NT2/D1 (cell line): ENCODE results near the gene PKN1.

ENCODE experiments used
- DNase-seq: peaks from one replicate; pipeline ENCODE4 v3.0.0-alpha.2; 2011; ENCODE audit warnings: low read depth, low spot score
- H3K27me3 ChIP-seq: 2 replicates; pipeline ENCODE4 v1.6.0; 2011; ENCODE audit warnings: mild to moderate bottlenecking; ENCODE audit not compliant: insufficient read length, insufficient read depth
- H3K36me3 ChIP-seq: 2 replicates; pipeline ENCODE4 v1.6.1; 2011; ENCODE audit warnings: mild to moderate bottlenecking, low read length, mixed read lengths; ENCODE audit not compliant: insufficient read depth, insufficient read length
- H3K4me1 ChIP-seq: 2 replicates; pipeline ENCODE4 v1.5.1; 2011; ENCODE audit not compliant: insufficient read depth, insufficient read length
- H3K4me3 ChIP-seq: 2 replicates; pipeline ENCODE4 v1.5.1; 2011; ENCODE audit warnings: low read depth; ENCODE audit not compliant: insufficient read length
- H3K9ac ChIP-seq: 2 replicates; pipeline ENCODE4 v1.6.0; 2011; ENCODE audit warnings: low read depth; ENCODE audit not compliant: insufficient read length
- H3K9me3 ChIP-seq: 2 replicates; pipeline ENCODE4 v1.5.1; 2011; ENCODE audit warnings: mild to moderate bottlenecking, low read length; ENCODE audit not compliant: insufficient read depth
- SUZ12 ChIP-seq: IDR thresholded peaks from 2 replicates; pipeline ENCODE4 v1.6.1; 2011; ENCODE audit not compliant: insufficient read length, insufficient read depth; ENCODE audit errors: extremely low read depth
- YY1 ChIP-seq: IDR thresholded peaks from 2 replicates; pipeline ENCODE4 v1.6.1; 2011; ENCODE audit not compliant: insufficient read length, insufficient read depth
- ZNF274 ChIP-seq: IDR thresholded peaks from 2 replicates; pipeline ENCODE4 v1.6.1; 2011; ENCODE audit warnings: mild to moderate bottlenecking, low read depth, low read length

PKN1 gene

DNA sequence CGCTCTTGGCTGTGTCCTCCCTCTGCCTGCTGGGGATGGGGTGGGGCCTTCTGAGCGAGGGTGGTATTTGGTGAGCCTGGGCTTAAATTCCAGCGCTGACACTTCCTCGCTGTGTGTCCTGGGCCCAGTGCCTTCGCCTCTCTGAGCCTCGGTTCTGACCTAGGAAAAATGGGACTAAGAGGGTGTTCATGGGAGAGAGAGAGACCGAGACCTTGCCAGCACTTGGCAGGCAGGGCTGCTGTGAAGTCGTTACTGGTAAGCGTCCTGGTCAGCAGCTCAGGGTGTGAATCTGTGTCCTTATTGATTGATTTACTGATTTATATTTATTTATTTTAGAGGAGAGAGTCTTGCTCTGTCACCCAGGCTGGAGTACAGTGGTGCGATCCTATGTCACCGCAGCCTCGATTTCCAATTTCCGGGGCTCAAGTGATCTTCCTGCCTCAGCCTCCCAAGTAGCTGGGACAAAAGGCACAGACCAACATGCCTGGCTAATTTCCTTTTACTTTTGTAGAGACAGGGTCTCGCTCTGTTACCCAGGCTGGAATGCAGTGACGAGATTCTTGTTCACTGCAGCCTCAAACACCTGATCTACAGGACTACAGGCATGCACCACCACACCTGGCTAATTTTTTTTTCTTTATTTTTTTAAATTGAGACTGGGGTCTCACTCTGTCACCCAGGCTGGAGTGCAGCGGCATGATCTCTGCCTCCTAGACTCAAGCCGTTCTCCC, 2.4 kb downstream of the PKN1 start:
- H3K4me3 ChIP-seq, result no peak overlapping the region
- H3K4me1 ChIP-seq, result peaks cover 14% of the 10 kb centered on the region
- no peak for DNase-seq
- no peaks in the 10 kb centered on the region for H3K9me3 ChIP-seq
- H3K9ac ChIP-seq, result no peak overlapping the region
- peaks cover 3% of the 10 kb centered on the region for H3K27me3 ChIP-seq
- peaks cover 7% of the 10 kb centered on the region for H3K36me3 ChIP-seq
- TF ChIP-seq ZNF274 (no peak), YY1 (no peak), SUZ12 (no peak)

DNA sequence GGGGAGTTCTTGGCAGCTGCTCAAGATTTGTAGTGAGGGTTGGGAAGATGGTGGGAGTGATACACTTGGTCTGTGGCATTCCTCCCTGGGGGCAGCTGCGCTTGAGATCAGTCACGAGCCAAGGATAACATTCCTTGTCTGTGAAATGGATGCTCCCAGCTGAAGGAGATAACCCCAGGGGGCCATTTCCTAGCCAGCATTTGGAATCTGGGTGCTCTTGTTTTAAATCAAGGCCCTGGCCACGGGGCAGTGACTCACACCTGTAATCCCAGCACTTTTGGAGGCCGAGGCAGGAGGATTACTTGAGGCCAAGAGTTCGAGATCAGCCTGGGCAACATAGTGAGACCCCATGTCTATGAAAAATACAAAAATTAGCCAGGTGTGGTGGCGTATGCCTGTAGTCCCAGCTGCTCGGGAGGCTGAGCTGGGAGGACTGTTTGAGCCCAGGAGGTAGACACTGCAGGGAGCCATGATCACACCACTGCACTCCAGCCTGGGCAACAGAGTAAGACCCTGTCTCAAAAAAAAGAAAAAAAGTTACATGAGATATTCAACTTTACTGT, 4.6 kb downstream of the PKN1 start:
- no peak for DNase-seq
- H3K4me3 ChIP-seq, result no peak overlapping the region
- H3K9ac ChIP-seq, result no peak overlapping the region
- TF ChIP-seq SUZ12 (no peak), ZNF274 (no peak), YY1 (no peak)
- H3K4me1 ChIP-seq, result peaks cover 20% of the 10 kb centered on the region
- peaks cover 19% of the 10 kb centered on the region for H3K36me3 ChIP-seq
- H3K9me3 ChIP-seq, result no peaks in the 10 kb centered on the region
- no peaks in the 10 kb centered on the region for H3K27me3 ChIP-seq

DNA sequence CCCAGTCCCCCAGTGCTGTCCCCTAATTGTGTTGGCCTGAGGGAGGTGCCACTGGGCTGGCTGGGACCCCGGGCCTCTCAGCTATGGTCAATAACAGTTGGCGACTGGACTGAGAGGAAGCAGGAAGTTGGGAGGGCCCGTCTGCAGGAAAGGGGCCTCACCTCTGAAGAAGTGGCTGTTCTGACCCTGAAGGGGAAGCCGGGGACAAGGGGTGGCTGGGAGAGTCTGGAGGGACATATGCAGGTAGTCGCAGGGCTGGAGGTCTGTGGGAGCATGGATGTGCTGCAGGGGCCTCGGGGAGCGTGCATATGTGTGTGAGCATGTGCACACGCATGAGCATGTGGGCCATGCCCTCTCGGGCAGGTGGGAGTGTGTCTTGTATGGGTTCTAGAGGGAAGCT, 5.9 kb downstream of the PKN1 start:
- TF ChIP-seq ZNF274 (no peak), SUZ12 (no peak), YY1 (no peak)
- no peaks in the 10 kb centered on the region for H3K9me3 ChIP-seq
- no peaks in the 10 kb centered on the region for H3K27me3 ChIP-seq
- H3K9ac ChIP-seq, result no peak overlapping the region
- no peak overlapping the region for H3K4me3 ChIP-seq
- H3K4me1 ChIP-seq, result peaks cover 17% of the 10 kb centered on the region
- H3K36me3 ChIP-seq, result peaks cover 32% of the 10 kb centered on the region
- DNase-seq, result no peak

DNA sequence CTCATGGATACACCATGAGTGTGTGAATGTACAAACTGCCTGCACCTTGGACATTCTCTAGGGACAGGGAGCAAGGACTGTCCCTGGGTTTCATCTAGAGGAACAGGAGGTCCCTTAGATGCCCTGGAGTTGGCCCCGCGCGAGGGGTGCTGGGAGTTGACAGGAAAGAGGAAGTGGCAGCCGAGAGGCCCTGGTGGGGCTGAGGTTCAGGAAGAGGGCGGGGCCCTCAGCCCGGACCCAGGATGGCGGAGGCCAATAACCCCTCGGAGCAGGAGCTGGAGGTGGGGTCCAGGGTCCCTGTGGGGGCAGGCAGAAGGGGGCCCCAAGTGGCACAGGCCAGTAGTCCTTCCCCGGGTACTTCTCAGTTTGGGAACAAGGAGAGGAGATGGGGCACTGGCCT, 6.9 kb downstream of the PKN1 start:
- TF ChIP-seq ZNF274, result no peak
- no peak for TF ChIP-seq SUZ12
- no peak for TF ChIP-seq YY1
- Histone ChIP-seq H3K27me3 (no peaks in the 10 kb centered on the region), H3K4me3 (no peak overlapping the region), H3K36me3 (peaks cover 39% of the 10 kb centered on the region), H3K9me3 (no peaks in the 10 kb centered on the region), H3K9ac (no peak overlapping the region), H3K4me1 (peaks cover 10% of the 10 kb centered on the region)
- no peak for DNase-seq

DNA sequence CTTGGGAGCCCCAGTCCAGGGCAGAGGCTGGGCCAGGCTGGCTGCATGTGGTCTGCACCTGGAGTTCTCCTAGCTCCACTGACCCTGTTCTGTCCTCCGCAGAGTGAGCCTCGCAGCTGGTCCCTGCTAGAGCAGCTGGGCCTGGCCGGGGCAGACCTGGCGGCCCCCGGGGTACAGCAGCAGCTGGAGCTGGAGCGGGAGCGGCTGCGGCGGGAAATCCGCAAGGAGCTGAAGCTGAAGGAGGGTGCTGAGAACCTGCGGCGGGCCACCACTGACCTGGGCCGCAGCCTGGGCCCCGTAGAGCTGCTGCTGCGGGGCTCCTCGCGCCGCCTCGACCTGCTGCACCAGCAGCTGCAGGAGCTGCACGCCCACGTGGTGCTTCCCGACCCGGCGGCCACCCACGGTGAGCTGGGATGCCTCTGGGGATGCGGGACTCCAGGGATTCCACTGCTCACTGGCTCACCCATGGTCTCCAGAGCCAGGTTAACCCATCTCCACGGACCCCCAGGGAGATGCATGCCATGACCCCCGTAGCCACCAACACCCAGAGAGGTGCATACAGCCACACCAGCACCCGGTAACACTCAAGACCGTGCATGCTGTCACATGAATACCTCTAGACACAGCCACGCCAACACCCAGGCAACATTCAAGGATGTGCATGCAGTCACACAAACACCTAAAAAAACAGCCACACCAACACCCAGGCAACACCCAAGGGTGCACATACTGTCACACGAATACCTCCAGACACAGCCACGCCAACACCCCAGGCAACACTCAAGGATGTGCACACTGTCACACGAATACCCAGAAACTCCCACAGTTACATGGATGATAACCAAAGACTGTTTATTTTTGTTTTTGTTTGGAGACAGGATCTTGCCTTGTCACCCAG, 8.2 kb downstream of the PKN1 start:
- peaks cover 43% of the 10 kb centered on the region for H3K36me3 ChIP-seq
- DNase-seq, result no peak
- no peak overlapping the region for H3K9ac ChIP-seq
- TF ChIP-seq YY1 (no peak), SUZ12 (no peak), ZNF274 (no peak)
- no peak overlapping the region for H3K4me3 ChIP-seq
- H3K9me3 ChIP-seq, result no peaks in the 10 kb centered on the region
- H3K4me1 ChIP-seq, result peaks cover 10% of the 10 kb centered on the region
- H3K27me3 ChIP-seq, result no peaks in the 10 kb centered on the region

DNA sequence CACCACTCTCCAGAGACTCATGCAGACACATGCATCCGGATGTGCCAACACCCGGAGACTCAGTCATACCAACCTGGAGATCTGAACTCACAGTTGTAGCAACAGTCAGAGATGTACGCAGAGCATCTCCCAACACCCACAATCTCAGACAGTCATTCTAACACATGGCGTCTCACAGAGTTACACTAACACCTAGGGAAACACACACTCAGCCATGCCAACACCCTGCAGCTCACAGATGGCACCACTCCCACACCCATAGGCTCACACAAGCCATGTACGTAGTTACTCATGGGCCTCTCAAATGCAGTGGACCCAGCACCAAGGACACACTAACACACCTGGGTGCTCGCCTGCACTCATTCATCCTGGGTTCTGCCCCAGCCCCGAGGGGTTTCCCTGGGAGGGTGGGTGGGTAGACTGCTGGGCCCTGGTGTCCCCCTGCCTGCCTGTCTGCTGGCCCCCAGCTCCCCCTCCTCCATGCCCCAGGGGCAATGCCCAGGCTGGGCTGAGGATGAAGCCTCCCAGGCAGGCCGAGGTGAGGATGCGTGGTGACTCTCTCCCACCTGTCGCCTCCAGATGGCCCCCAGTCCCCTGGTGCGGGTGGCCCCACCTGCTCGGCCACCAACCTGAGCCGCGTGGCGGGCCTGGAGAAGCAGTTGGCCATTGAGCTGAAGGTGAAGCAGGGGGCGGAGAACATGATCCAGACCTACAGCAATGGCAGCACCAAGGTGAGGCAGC, 10.0 kb downstream of the PKN1 start:
- Histone ChIP-seq H3K36me3 (peaks cover 49% of the 10 kb centered on the region), H3K9ac (no peak overlapping the region), H3K4me1 (peaks cover 10% of the 10 kb centered on the region), H3K4me3 (no peak overlapping the region), H3K9me3 (no peaks in the 10 kb centered on the region), H3K27me3 (no peaks in the 10 kb centered on the region)
- no peak for DNase-seq
- no peak for TF ChIP-seq YY1

DNA sequence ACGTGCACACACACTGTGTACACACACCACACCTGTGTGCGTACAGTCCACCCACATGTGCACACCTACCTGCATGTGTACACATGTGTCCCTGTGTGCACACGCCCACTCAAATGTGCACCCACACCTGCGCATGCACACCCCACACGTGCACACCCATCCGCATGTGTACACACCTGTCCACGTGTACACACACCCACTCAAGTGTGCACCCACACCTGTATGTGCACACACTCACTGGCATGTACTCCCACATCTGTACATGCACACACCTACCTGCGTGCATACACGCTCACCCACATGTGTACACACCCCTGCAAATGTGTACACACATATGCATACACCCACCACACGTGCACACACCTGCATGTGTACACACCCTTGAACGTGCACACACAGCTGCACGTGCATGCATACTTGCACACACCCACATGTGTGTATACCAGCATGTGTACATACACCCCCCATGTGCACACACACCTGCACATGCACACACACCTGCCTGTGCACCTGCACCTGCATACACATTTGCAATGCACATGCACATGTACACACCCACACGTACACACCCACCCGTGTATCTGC, 10.6 kb downstream of the PKN1 start:
- no peaks in the 10 kb centered on the region for H3K27me3 ChIP-seq
- TF ChIP-seq ZNF274 (no peak), YY1 (no peak), SUZ12 (no peak)
- peaks cover 10% of the 10 kb centered on the region for H3K4me1 ChIP-seq
- peaks cover 55% of the 10 kb centered on the region for H3K36me3 ChIP-seq
- H3K9me3 ChIP-seq, result no peaks in the 10 kb centered on the region
- no peak overlapping the region for H3K9ac ChIP-seq
- no peak overlapping the region for H3K4me3 ChIP-seq
- DNase-seq, result no peak
